HG03460 (cell line): Measurements from ENCODE around the gene SCFD2.
"Not testable (repeated sequence)": the region's sequence is repeated elsewhere in the genome, so short reads cannot be mapped to it uniquely, and the experiment has no call there.

Experiments
- ATAC-seq: cut with Tn5 transposase; IDR thresholded peaks from one replicate; pipeline ENCODE4 v1.9.1; 2021; ENCODE audit not compliant: unreplicated experiment

The SCFD2 gene

DNA sequence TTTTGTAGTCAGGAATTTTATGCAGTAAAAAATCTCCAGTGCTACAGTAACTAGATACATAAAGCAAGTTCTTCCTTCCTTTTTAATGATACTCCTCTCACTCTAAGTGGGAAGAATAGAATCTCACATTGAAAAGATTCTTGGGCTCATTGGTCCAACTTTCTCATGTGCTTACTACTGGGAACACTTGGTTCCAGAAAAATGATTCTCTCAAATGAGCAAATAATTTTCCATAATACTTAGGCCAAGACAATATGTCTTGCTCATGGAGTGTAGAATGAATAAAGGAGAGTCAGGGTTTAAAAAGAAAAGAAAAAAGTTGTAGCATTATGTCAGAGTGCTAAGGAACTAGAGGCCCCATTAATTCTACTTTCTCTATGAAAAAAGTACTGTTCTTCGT, 306.0 kb downstream of the SCFD2 start:
- ATAC-seq, result no peak

DNA sequence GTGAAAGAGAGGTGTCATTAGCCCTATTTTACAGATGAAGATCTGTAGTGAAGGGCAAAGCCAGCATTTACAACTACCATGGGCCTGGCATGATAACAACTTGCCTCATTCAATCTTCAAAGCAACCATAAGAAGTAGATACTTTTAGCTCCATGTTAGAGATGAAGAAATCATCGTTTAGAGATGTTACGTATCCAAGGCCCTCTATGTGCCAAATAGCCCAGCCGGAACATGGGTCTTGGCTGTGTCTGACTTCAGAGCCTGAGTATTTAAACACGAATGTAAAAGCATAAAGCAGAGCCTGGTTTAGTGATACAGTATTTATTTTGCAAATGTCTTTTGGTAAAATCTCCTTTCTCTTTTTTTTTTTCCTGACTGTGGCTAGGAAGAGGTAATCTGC, 306.6 kb downstream of the SCFD2 start:
- ATAC-seq, result no peak

DNA sequence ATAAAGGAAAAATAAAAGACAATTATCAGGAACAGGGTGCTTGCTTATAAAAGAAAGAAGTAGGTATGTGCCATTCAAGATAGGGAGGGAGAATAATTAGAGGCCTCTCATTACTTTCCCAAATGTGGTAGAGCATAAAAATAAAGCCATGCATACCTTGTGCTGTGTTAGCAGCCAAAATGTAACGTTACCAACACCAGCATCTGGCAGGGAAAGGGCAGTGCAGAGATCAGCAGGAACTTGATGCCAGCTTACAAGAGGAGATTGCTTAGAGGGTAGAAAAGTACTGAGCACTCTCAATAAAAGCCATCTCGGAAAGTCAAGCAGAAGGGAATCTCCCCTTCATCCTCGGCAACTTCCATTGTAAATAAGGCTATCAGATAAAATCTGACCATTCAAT, 308.2 kb downstream of the SCFD2 start:
- no peak for ATAC-seq

DNA sequence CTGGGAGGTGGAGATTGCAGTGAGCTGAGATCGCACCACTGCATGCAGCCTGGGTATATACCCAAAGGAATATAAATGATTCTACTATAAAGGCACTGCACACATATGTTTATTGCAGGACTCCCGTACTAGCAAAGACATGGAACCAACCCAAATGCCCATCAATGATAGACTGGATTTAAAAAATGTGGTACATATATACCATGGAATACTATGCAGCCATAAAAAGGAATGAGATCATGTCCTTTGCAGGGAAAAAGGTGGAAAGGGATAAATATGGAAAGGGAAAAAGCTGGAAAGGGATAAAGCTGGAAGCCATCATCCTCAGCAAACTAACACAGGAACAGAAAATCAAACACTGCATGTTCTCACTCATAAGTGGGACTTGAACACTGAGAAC, 308.8 kb downstream of the SCFD2 start:
- ATAC-seq, result not testable (repeated sequence)

DNA sequence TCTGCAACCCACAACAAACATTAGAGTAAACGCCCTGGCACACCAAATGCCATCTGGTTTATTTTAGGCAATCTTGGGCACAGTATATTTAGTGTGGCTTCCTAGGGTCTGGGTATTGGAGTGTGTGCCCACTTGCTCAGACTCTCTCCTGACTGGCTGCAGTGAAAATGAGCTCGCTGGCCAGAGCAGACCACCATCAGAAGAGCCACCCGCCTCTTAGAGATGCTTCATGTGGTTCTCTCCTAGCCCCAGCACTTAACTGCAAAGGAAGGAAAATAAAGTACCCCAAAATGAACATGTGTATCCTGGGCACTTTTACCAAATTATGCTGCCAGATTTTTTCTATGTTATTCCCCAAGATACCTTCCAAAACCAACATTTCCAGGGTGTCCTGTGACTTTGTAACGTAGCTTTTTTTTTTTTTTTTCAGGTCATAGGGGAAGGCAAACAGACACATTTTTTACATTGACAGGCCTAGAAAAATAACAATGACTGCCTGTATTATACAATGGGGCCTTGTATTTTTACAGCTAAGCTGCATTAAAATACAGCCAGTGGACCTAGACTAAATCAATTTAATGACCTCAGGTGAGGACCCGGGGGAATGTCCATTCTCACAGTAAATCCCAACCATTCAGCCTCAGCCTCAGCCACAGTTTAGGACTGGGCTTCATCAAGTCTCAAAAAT, 310.0 kb downstream of the SCFD2 start:
- ATAC-seq, result no peak

DNA sequence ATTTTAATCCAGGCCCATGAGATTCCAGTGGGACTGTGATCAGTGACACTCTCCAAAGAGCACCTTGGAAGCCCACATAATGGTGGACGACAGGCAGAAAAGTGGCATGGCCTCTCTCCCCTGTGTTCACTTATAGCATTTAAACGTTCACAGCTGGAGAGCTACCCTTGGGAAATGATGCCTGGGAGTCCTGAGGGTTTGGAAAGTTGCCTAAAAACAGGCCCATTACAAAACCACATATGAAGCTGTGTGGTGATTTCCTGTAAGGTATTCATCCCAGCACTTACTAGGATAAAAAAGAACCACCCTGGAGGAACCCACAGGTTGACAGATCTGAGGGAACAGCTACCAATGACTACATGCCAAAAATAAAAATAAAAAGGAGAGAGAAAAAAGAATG, 310.6 kb downstream of the SCFD2 start:
- no peak for ATAC-seq

DNA sequence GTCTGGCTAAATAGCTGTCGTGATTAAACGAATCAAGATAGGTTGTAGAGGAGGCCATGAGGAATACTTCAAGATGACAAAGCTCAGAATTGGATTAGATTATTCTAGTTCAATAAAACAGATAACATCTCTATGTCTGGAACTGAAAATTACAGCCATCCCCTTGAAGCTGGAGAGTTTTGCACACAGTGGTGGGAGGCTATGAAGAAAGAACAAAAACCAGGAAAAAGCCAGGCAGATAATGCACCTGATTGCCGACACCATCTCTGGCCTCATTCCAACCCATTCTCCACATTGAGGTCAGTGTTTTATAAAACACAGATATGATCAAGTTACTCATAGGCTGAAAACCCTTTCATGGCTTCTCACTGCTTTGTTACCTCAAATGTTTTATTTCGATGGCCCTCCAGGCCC, 315.5 kb downstream of the SCFD2 start:
- ATAC-seq, result no peak

DNA sequence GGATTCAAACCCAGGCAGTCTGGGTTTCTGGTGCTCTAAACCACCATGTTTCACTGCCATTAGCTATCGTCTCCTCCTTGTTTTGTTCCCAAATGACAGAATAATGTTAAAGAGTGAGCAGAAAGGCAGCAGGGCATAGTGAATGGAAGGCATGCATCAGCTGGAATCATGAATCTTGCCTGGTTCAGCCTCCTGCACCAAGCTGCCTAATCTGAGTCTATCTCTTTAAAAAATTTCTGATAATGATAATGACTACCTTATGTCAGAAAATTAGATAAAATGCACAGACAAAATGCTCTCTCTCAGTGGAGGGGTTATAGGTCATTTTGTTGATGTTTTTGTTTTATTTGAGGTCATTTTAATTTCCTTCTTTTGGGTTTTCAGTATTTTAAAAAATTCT, 316.3 kb downstream of the SCFD2 start:
- ATAC-seq, result no peak

DNA sequence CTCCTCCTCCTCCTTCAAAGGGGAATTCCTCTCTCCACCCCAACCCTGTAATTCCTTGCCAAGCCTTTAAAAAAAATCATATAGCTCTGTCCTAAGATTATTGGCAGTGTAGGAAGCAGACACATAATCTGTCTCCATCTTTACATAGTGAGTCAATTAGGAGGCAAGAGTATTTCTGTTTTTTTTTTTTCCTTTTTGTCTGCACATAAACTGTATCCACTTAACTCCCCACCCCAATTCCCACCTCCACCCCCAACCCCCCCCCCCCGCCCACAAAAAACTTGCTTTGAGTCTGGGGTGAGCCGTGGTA, 321.3 kb downstream of the SCFD2 start:
- ATAC-seq, result no peak

DNA sequence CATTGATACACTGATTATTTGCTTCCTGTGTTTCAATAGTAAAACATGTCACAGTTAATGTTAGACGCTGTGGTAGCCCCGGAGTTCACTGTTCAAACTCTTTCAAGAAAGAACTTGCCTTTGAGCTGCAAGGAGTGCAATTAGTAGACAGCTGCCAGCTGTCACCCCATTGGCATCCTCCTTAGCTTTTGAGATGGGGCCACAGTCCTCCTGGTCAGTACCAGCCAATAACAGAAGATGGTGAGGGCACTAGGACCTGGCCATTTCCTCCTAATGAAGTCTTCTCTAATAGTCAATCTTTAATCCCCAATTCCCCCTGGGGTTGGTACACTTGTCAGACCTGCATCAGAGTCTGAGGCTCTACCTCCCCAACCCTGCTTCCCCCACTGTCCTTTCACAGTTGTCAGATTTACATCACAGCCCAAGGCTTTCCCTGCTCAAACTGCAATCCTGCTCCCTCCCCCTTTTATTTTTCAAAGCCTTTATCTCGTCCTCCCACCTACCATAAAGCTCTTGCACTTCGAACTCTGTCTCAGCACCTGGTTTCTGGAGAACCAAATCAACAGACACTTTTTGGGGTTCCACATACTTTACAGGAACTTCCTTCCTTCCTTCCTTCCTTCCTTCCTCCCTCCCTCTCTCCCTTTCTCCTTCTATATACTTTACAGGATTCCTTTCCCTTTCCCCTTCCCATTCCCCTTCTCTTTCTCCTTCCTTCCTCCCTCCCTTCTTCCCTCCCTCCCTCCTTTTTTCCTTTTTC, 321.8 kb downstream of the SCFD2 start:
- ATAC-seq, result no peak

DNA sequence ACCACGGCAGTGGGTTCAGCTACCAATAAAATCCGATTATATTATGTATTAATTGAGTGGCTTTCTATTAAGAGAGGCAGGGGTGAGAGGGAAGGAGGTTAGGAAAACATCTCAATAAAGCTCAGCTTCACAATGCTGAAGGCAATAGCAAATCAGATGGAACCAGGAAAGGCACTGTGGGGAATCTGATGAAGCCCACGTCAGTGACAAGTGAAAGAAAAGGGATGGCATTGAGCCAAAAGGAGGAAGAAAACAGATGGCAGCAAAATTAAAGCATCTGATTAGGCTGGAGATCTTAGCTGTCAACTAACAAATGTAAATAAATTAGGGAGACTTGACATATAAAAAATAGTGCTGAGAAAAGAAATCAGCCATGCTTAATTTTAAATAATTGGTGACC, 322.8 kb downstream of the SCFD2 start:
- ATAC-seq, result no peak

DNA sequence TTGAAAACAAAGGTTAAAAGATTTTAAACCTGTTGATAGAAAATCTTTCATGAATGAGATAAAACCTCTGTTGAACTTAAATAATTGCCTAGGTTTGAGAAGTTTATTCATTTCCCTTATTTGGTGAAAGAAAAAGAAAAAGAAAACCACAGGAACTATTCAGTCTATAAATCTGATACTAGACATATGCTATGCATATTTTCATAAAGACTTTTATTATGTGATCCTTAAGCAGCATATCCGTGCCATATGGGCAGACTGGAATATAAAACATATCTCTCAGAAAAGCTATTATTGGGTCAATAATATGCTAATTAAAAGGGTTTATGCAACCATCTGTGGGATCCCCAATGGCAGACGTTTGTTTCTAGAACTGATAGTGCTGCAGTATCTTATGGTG, 325.0 kb downstream of the SCFD2 start:
- ATAC-seq, result no peak

DNA sequence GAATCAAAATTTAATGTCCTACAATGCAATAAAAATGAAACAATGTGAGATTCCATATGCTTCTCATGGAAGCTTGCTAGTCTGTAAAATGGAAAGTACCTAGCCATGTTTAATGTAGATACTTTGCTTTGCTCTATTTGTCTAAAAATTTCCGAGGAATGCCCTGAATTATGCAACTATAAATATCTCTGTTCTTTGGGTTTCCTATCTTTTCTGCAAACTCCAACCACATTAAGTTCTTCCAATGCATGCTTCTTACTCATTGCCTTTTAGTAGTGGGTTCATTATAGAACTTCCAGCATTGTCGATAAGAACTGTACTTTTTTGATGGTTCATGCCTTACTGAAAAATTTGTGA, 325.4 kb downstream of the SCFD2 start:
- ATAC-seq, result no peak

DNA sequence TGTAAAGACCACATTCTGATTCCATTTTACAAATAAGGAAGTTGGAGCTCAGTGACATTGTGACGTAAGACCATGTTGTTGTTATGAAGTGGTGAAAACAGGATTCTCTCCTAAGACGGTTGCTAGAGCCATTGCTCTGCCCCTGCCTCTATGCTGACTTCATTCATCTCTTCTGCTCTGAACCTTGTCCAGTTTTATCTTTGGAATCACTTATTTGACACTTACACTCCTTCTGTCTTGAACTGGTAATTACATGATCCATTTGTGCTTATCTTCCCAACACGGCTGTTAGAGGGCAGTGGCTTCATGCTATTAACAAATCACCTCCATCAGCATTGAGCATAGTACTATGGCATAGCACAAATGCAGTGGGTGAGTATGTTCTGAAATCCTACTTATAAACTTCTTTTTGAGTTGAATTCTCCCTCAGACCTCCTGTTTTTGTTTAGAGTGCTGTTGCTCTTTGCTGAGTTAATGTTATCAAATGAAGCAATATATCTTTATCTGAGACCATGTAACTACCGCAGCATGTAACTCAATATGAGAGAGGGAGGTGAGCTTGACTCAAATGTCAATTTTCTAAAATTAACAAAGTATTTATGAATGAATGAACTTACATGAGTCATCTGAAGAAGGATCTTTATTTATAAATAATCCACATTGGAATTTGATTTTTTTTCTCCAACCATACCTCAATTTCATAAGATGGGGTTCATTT, 326.0 kb downstream of the SCFD2 start:
- no peak for ATAC-seq

DNA sequence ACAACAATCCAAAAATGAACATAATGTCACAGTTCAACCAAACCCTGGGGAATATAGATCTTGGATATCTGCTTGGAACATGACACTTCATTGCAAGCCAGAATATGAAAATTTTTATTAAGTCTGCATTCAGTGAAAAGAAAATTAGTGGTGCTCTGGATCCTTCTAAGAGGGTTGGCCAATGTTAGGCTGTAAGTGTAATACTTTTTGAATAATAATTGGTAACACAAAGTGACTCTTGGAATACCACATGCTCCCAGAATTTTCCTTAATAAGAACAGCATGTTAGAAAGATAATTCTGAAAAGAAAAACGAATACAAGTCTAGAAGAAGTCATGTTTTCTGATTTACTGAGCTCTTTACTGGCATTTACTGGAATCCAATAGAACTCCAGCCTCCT, 328.0 kb downstream of the SCFD2 start:
- no peak for ATAC-seq

DNA sequence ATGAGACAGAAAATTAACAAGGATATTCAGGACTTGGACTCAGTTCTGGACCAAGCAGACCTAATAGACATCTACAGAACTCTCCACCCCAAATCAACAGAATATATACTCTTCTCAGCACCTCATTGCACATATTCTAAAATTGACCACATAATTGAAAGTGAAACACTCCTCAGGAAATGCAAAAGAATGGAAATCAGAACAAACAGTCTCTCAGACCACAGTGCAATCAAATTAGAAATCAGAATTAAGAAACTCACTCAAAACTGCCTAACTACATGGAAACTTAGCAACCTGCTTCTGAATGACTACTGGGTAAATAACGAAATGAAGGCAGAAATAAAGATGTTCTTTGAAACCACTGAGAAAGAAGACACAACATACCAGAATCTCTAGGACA, 333.0 kb downstream of the SCFD2 start:
- ATAC-seq, result not testable (repeated sequence)

DNA sequence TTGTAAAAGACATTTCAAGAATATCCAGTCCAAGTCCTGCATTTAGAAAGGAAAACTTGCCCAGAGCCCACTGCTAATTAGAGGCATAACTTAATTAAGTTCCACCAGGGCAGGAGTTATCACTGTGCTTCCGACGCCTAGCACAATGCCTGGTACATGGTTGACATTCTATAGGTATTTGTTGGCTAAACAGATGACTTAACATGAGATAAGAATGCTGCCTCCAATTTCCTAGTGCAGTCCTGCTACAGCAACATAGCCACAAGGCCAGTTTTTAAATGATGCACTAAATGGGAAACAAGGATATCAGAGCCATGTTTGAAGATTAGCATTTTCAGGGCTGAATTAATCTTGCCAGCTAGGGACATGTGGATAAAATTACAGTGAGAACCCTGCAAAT, 339.6 kb downstream of the SCFD2 start:
- no peak for ATAC-seq

DNA sequence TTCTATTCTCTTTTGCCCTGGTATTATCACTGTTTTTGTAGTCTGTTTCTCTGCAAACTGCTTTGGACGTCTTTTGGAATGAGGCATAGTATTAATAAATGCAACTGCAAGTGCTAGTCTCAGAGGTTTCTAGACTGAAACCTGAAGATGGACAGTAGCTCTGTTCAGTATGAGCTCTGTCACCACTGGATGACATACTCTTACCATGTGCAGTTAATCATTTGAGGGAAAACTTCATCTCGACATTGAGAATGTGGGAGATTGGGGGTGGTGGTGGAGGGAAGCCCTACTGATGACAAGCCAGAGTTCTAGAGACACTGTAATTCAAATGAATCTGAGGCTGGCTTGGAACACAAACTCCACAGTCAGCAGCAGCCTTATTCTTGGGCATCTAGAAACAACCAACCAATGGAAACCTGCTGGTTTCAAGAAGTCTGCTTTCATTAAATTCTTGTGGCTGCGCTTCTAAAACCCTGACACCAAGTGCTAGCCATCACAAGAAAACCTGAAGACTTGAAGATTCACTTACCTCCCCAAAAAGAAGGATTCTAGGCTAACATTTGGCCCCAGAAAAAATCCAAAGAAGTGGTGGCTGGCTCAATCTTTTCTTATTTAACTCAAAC, 342.1 kb downstream of the SCFD2 start:
- ATAC-seq, result no peak

DNA sequence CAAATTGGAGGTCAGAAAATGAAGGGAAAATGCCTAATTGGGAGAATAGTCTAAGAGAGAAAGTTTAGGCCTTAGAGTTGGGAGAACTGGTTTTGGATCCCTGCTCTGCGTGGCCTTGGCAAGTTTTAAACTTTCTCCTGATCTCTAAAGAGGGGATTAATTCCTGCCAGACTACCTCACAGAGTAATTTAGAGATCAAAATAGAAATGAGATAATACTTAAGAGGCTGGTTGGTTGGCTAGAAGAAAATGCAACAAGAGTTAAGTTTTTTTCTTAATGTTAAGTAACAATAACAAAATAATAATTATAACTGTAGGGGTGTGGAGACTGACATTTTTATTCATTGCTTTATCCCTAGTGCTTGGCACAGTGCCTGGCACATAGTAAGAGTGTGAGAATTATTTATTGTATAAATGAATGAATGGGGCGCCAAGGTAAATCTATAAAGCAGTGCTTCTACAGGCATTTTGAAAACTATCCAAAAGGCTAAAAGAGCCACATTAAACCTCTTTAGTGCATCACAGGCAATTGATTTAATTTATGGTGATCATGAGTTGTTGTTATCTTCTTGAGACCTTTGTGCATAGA, 343.3 kb downstream of the SCFD2 start:
- ATAC-seq, result no peak

DNA sequence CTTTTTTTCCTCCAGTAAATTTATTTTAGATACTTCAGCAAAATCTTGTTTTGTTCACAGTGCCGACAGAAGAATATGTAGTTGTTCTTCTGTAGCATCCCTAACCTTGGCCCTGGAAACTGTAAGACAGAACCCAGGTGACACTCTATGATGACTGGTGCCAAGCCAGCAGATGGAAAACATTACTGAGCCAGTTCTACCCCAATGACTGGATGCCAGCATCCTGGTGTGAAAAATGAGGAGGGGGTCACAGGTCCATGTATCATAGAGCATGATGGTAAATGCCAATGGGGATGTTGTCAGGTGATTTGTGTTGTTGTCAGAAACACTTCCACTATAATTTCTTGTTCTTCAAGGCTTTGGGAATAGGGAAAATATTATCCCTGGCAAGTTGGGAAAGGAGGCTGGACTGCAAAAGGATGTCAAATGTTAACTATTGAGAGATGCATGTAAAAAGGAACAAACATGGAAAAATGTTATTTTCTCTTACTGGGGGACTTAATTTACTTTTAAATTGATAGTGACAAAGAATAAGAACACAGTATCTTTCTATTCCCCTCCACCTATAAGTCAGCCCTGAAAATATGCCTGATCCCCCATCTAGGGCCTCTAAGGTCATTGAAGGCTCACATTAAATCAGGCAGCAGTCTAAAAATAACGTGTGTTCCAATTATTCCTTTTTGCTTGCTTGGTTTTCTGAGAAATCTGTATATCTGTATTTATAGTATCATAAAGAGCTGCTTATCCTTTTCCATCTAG, 343.9 kb downstream of the SCFD2 start:
- no peak for ATAC-seq
